Chondrocyte (in vitro differentiated cells): ENCODE data around the gene TSPYL1. TPM values are rescaled to one million over a fixed set of nuclear protein-coding genes. Genes with fewer than 3 reads are reported as not detected.
"Not testable (repeated sequence)": the region's sequence is repeated elsewhere in the genome, so short reads cannot be mapped to it uniquely, and the experiment has no call there.

Experiments
- DNase-seq: peaks from one replicate; pipeline ENCODE4 v3.0.0; 2021; ENCODE audit warnings: mixed read lengths, low spot score
- H3K27ac Mint-ChIP-seq: one replicate; pipeline ENCODE4 v1.8.0; 2021; ENCODE audit warnings: mild to moderate bottlenecking, moderate library complexity, mixed read lengths; ENCODE audit not compliant: unreplicated experiment
- H3K27me3 Mint-ChIP-seq: 2 replicates; pipeline ENCODE4 v1.8.0; 2021; ENCODE audit warnings: low read depth, mixed read lengths
- H3K36me3 Mint-ChIP-seq: 2 replicates; pipeline ENCODE4 v1.8.0; 2021; ENCODE audit warnings: low read depth, mixed read lengths
- H3K4me1 Mint-ChIP-seq: 2 replicates; pipeline ENCODE4 v1.8.0; 2021; ENCODE audit warnings: low read depth, mild to moderate bottlenecking, mixed read lengths
- H3K4me3 Mint-ChIP-seq: one replicate; pipeline ENCODE4 v1.8.0; 2021; ENCODE audit warnings: mild to moderate bottlenecking, moderate library complexity, mixed read lengths; ENCODE audit not compliant: unreplicated experiment
- H3K9me3 Mint-ChIP-seq: 2 replicates; pipeline ENCODE4 v1.8.0; 2021; ENCODE audit warnings: low read depth, mixed read lengths
- CTCF ChIP-seq: fragments of 200-600 bp; sonication (generic); IDR thresholded peaks from 2 replicates; pipeline ENCODE4 v1.5.0; 2021; ENCODE audit warnings: antibody characterized with exemption, mild to moderate bottlenecking, moderate library complexity
- total RNA-seq: library from RNA; stranded (reverse); gene quantifications from 3 replicates; pipeline ENCODE4 v1.2.1, GENCODE V29; 2021

The TSPYL1 gene
- total RNA-seq, 1 donor from 2014 or later: 66.0 TPM

- peaks cover 3% of the 10 kb centered on the region for H3K4me1 Mint-ChIP-seq
- no peak overlapping the region for H3K27ac Mint-ChIP-seq
- H3K27me3 Mint-ChIP-seq: no peaks in the 10 kb centered on the region
- peaks cover 2% of the 10 kb centered on the region for H3K9me3 Mint-ChIP-seq
- DNase-seq: no peak
- no peaks in the 10 kb centered on the region for H3K36me3 Mint-ChIP-seq
- H3K4me3 Mint-ChIP-seq: no peak overlapping the region
- peak; percentile 97 for TF ChIP-seq CTCF
Measured at GRCh38 chr6:116287689-116288282, 8.1 kb upstream of the TSPYL1 start.

GRCh38 chr6:116286773-116287358 lies 7.1 kb upstream of the TSPYL1 start:
- peaks cover 3% of the 10 kb centered on the region for H3K4me1 Mint-ChIP-seq
- no peak overlapping the region for H3K27ac Mint-ChIP-seq
- peaks cover 2% of the 10 kb centered on the region for H3K9me3 Mint-ChIP-seq
- H3K4me3 Mint-ChIP-seq: no peak overlapping the region
- no peak for TF ChIP-seq CTCF
- no peaks in the 10 kb centered on the region for H3K27me3 Mint-ChIP-seq
- no peaks in the 10 kb centered on the region for H3K36me3 Mint-ChIP-seq
- no peak for DNase-seq

GRCh38 chr6:116284984-116285383 lies 5.3 kb upstream of the TSPYL1 start:
- H3K9me3 Mint-ChIP-seq, H3K36me3 Mint-ChIP-seq, H3K27ac Mint-ChIP-seq, DNase-seq, H3K4me3 Mint-ChIP-seq, H3K27me3 Mint-ChIP-seq: not testable (repeated sequence)
- peaks cover 12% of the 10 kb centered on the region for H3K4me1 Mint-ChIP-seq

GRCh38 chr6:116283191-116283590 lies 3.5 kb upstream of the TSPYL1 start:
- no peak overlapping the region for H3K27ac Mint-ChIP-seq
- peaks cover 2% of the 10 kb centered on the region for H3K9me3 Mint-ChIP-seq
- no peak for DNase-seq
- no peak overlapping the region for H3K4me3 Mint-ChIP-seq
- H3K27me3 Mint-ChIP-seq: no peaks in the 10 kb centered on the region
- peaks cover 5% of the 10 kb centered on the region for H3K36me3 Mint-ChIP-seq
- H3K4me1 Mint-ChIP-seq: peaks cover 26% of the 10 kb centered on the region
- TF ChIP-seq CTCF: no peak

- Mint-ChIP-seq H3K4me1 (peaks cover 31% of the 10 kb centered on the region), H3K27me3 (no peaks in the 10 kb centered on the region), H3K36me3 (peaks cover 5% of the 10 kb centered on the region), H3K9me3 (peaks cover 2% of the 10 kb centered on the region), H3K4me3 (no peak overlapping the region), H3K27ac (no peak overlapping the region)
- TF ChIP-seq CTCF: no peak
- no peak for DNase-seq
Measured at GRCh38 chr6:116282698-116283097, 3.0 kb upstream of the TSPYL1 start.

- peaks cover 2% of the 10 kb centered on the region for H3K9me3 Mint-ChIP-seq
- TF ChIP-seq CTCF: no peak
- H3K27ac Mint-ChIP-seq: peak overlapping the region; percentile 98
- H3K27me3 Mint-ChIP-seq: no peaks in the 10 kb centered on the region
- H3K36me3 Mint-ChIP-seq: peaks cover 10% of the 10 kb centered on the region
- no peak for DNase-seq
- H3K4me3 Mint-ChIP-seq: no peak overlapping the region
- peaks cover 49% of the 10 kb centered on the region for H3K4me1 Mint-ChIP-seq
Measured at GRCh38 chr6:116280933-116281316, 1.2 kb upstream of the TSPYL1 start.
